Measurements from ENCODE around the gene OAS2. TPM values are rescaled to one million over a fixed set of nuclear protein-coding genes. Genes with fewer than 3 reads are reported as not detected.

Gene OAS2
- total RNA-seq, 3 donors from 2014 or later (not counting 1 experiment from before 2014, with no cell fraction given): 29.0 to 56.3 (median 48.2) TPM

DNA sequence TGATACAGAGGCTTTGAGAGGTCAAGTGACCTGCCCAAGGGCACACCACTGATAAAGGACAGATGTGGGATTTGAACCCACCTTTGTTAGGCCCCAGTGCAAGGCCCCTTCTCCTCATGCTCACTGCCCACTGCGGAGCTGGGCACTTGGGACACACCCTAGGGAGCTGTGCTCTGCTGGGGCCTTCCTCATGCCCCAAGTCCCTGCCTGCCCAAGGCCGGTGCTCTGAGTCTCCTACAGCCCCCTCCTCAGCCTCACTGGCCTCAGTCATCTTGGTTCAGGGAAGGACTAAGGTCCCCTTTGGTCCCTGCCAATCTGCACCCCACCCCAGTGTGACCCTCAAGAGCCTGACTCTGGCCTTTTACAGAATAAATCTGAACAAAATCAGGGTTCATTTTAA lies 48.0 kb upstream of the OAS2 start:
- Mint-ChIP-seq H3K27me3 (ENCODE audit: low read depth in 2 of 2) (no peaks in the 10 kb centered on the region), H3K9me3 (peaks cover 2 to 3% of the 10 kb centered on the region in 2 donors), H3K36me3 (no peaks in the 10 kb centered on the region), H3K27ac (no peak overlapping the region), H3K4me3 (no peak overlapping the region), H3K4me1 (peaks cover 4 to 5% of the 10 kb centered on the region in 2 donors)
- WGBS (ENCODE audit: insufficient coverage): 96% methylated on average over 2 of the region's 2 CpGs
- ATAC-seq: no peak
- H3K27me3 ChIP-seq (ENCODE audit: control insufficient read depth, insufficient read depth, low read length): no peaks in the 10 kb centered on the region
- no peaks in the 10 kb centered on the region for H3K4me1 ChIP-seq (ENCODE audit: control insufficient read depth, insufficient read depth, low read length)
- no peak overlapping the region for H3K27ac ChIP-seq (ENCODE audit: low read length)
- no peaks in the 10 kb centered on the region for H3K9me3 ChIP-seq (ENCODE audit: control insufficient read depth, insufficient read depth, low read length)
- TF ChIP-seq, protein P1, sequence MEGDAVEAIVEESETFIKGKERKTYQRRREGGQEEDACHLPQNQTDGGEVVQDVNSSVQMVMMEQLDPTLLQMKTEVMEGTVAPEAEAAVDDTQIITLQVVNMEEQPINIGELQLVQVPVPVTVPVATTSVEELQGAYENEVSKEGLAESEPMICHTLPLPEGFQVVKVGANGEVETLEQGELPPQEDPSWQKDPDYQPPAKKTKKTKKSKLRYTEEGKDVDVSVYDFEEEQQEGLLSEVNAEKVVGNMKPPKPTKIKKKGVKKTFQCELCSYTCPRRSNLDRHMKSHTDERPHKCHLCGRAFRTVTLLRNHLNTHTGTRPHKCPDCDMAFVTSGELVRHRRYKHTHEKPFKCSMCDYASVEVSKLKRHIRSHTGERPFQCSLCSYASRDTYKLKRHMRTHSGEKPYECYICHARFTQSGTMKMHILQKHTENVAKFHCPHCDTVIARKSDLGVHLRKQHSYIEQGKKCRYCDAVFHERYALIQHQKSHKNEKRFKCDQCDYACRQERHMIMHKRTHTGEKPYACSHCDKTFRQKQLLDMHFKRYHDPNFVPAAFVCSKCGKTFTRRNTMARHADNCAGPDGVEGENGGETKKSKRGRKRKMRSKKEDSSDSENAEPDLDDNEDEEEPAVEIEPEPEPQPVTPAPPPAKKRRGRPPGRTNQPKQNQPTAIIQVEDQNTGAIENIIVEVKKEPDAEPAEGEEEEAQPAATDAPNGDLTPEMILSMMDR (IDR thresholded peaks at IDR 0.05): no peak
- H3K4me3 ChIP-seq (ENCODE audit: low read length): no peak overlapping the region
- intact Hi-C loops (cut with micrococcal nuclease): no loop called here
- H3K36me3 ChIP-seq (ENCODE audit: control insufficient read depth, insufficient read depth, low read length): no peaks in the 10 kb centered on the region
- no peak for DNase-seq

DNA sequence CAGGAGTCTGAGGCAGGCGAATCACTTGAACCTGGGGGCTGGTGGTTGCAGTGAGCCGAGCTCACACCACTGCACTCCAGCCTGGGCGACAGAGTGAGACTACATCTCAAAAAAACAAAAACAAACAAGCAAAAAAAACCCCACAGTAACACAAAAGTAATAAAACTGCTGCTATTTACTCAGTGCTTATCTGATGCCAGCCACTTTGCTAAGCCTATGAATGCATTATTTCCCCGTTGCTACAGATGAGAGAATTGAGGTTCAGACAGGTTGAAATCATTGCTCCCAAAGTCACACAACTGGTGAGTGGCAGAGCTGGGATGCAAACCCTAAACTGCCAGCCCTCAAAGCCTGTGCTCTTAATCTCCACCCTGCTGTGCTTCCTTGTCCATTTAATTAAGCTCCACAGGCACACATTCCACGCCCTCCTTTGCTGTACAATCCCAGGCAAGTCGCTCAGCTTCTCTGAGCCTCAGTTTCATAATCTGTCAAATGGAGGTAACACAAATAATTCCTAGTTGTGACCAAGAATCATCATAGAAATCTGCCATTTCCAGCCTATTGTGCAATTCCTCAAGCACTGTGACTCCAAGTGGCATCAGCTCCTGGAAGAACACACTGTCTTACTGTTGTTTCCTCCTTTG lies 45.7 kb upstream of the OAS2 start:
- no peaks in the 10 kb centered on the region for H3K27me3 ChIP-seq (ENCODE audit: control insufficient read depth, insufficient read depth, low read length)
- WGBS (ENCODE audit: insufficient coverage): 91% methylated on average over 6 of the region's 6 CpGs
- TF ChIP-seq, protein P1 (IDR thresholded peaks at IDR 0.05): no peak
- H3K27ac Mint-ChIP-seq: no peak overlapping the region
- H3K4me3 ChIP-seq (ENCODE audit: low read length): no peak overlapping the region
- no peaks in the 10 kb centered on the region for H3K36me3 ChIP-seq (ENCODE audit: control insufficient read depth, insufficient read depth, low read length)
- ATAC-seq (no peak), DNase-seq (no peak)
- no peak overlapping the region for H3K27ac ChIP-seq (ENCODE audit: low read length)
- intact Hi-C loops (cut with micrococcal nuclease): no loop called here
- no peaks in the 10 kb centered on the region for H3K9me3 ChIP-seq (ENCODE audit: control insufficient read depth, insufficient read depth, low read length)
- H3K4me1 Mint-ChIP-seq: peaks cover 6% of the 10 kb centered on the region in 2 donors
- no peaks in the 10 kb centered on the region for H3K27me3 Mint-ChIP-seq (ENCODE audit: low read depth in 2 of 2)
- no peaks in the 10 kb centered on the region for H3K4me1 ChIP-seq (ENCODE audit: control insufficient read depth, insufficient read depth, low read length)
- no peak overlapping the region for H3K4me3 Mint-ChIP-seq
- H3K36me3 Mint-ChIP-seq: no peaks in the 10 kb centered on the region
- no peaks in the 10 kb centered on the region for H3K9me3 Mint-ChIP-seq

DNA sequence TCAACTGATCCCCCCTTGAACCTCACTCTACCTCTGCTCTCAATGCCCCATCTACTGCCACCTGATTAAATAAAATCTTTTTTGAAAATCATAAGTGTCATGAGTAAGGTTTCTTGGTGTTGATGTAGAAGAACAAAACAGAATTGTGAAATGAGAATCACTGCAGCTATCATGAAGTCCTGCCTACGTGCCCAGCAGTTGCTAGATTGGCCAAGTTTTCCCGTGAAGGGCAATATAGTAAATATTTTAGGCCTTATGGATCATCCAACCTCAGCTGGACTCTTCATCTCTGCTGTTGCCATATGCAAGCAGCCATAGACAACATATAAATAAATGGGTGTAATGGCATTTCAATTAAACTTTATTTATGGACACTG lies 45.2 kb upstream of the OAS2 start:
- H3K4me3 Mint-ChIP-seq: no peak overlapping the region
- H3K27ac ChIP-seq (ENCODE audit: low read length): no peak overlapping the region
- TF ChIP-seq, protein P1 (IDR thresholded peaks at IDR 0.05): no peak
- no peaks in the 10 kb centered on the region for H3K9me3 Mint-ChIP-seq
- H3K36me3 ChIP-seq (ENCODE audit: control insufficient read depth, insufficient read depth, low read length): no peaks in the 10 kb centered on the region
- H3K4me1 Mint-ChIP-seq: peaks cover 10 to 11% of the 10 kb centered on the region in 2 donors
- no peak overlapping the region for H3K27ac Mint-ChIP-seq
- no peaks in the 10 kb centered on the region for H3K9me3 ChIP-seq (ENCODE audit: control insufficient read depth, insufficient read depth, low read length)
- H3K4me1 ChIP-seq (ENCODE audit: control insufficient read depth, insufficient read depth, low read length): no peaks in the 10 kb centered on the region
- H3K27me3 ChIP-seq (ENCODE audit: control insufficient read depth, insufficient read depth, low read length): no peaks in the 10 kb centered on the region
- no peak for ATAC-seq
- H3K27me3 Mint-ChIP-seq (ENCODE audit: low read depth in 2 of 2): no peaks in the 10 kb centered on the region
- 100% methylated on average over 2 of the region's 2 CpGs for WGBS (ENCODE audit: insufficient coverage)
- intact Hi-C loops (cut with micrococcal nuclease): no loop called here
- no peak for DNase-seq
- no peaks in the 10 kb centered on the region for H3K36me3 Mint-ChIP-seq
- no peak overlapping the region for H3K4me3 ChIP-seq (ENCODE audit: low read length)

DNA sequence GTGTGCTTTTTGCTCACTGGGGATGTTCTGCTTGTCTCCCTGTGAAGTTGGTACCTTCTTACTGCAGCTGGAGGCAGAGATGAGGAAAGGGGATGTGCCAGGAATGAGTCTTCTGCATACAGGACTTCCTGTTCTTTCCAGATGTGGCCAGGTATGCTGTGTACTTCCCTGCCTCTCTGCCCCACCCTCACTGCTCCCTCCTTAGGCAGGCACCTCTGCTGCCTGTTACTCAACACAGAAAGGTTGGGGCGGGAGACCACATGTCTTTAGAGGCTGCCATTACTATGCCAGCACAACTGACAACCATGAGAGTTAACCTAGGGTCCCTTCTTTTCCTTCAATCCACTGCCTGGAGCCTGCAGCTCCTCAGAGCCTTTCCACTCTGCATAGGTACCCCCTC lies 42.1 kb upstream of the OAS2 start:
- no peaks in the 10 kb centered on the region for H3K36me3 Mint-ChIP-seq
- TF ChIP-seq, protein P1 (IDR thresholded peaks at IDR 0.05): no peak
- H3K4me3 Mint-ChIP-seq: no peak overlapping the region
- Histone ChIP-seq H3K4me3 (ENCODE audit: low read length) (no peak overlapping the region), H3K9me3 (ENCODE audit: control insufficient read depth, insufficient read depth, low read length) (no peaks in the 10 kb centered on the region), H3K36me3 (ENCODE audit: control insufficient read depth, insufficient read depth, low read length) (no peaks in the 10 kb centered on the region), H3K4me1 (ENCODE audit: control insufficient read depth, insufficient read depth, low read length) (peaks cover 17% of the 10 kb centered on the region), H3K27me3 (ENCODE audit: control insufficient read depth, insufficient read depth, low read length) (no peaks in the 10 kb centered on the region), H3K27ac (ENCODE audit: low read length) (no peak overlapping the region)
- intact Hi-C loops (cut with micrococcal nuclease): no loop called here
- 96% methylated on average over 1 of the region's 1 CpG for WGBS (ENCODE audit: insufficient coverage)
- peaks cover 31 to 32% of the 10 kb centered on the region in 2 donors for H3K4me1 Mint-ChIP-seq
- no peaks in the 10 kb centered on the region for H3K27me3 Mint-ChIP-seq (ENCODE audit: low read depth in 2 of 2)
- H3K27ac Mint-ChIP-seq: peak overlapping the region; percentile 68 to 87
- peak in 1 of 2 donors; percentile 41 for DNase-seq
- no peak for ATAC-seq
- H3K9me3 Mint-ChIP-seq: no peaks in the 10 kb centered on the region
